Endothelial cell of umbilical vein (primary cell): ENCODE measurements around the gene VIT. TPM values are rescaled to one million over a fixed set of nuclear protein-coding genes. Genes with fewer than 3 reads are reported as not detected.

Experiments
- BruUV-seq: library from RNA; stranded (reverse); fragments of 400-500 nt; replicated peaks from 2 replicates; lab custom pipeline; 2021; lab: Mats Ljungman, UMichigan
- CTCF ChIA-PET: fragments of 300-600, 350-600 bp; sonication (Branson Sonifier 250); formaldehyde crosslinking; loops from one replicate; lab custom pipeline; 2021; ENCODE audit warnings: antibody characterized with exemption, inconsistent platforms; lab: Charles Lee
- POLR2A ChIA-PET: fragments of 300-600, 350-600 bp; sonication (Branson Sonifier 250); formaldehyde crosslinking; loops from one replicate; lab custom pipeline; 2021; ENCODE audit warnings: antibody characterized with exemption, inconsistent platforms; lab: Charles Lee
- DNase-seq: peaks from one replicate; pipeline ENCODE4 v3.0.0-alpha.2; 2011; ENCODE audit warnings: low read depth, low spot score
- FAIRE-seq: peaks from 2 replicates; lab custom pipeline; 2011; peaks lifted over from hg19 to GRCh38; lab: Jason Lieb, UNC
- H2AFZ ChIP-seq: 2 replicates; pipeline ENCODE4 v1.6.0; 2012; ENCODE audit warnings: low read depth, low read length, control low read depth, inconsistent platforms
- H3K27ac ChIP-seq: 2 replicates; pipeline ENCODE4 v1.5.1; 2011; ENCODE audit warnings: low read depth, mild to moderate bottlenecking, control low read depth, low read length, moderate library complexity; ENCODE audit not compliant: insufficient read depth
- H3K27me3 ChIP-seq, 2 experiments: 2 replicates each; pipeline versions ENCODE4 v1.6.0 to v1.6.1; 2011; ENCODE audit warnings: low read length in 2 of 2, mixed read lengths in 1 of 2; ENCODE audit not compliant: control insufficient read depth in 2 of 2, insufficient read depth in 2 of 2
- H3K36me3 ChIP-seq, 2 experiments: 2 replicates in 1 of 2; 3 replicates in 1 of 2; pipeline ENCODE4 v1.5.1; 2011; ENCODE audit warnings: low read length in 2 of 2, mild to moderate bottlenecking in 1 of 2, moderate library complexity in 1 of 2; ENCODE audit not compliant: control insufficient read depth in 2 of 2, insufficient read depth in 2 of 2; ENCODE audit errors: extremely low read depth in 1 of 2
- H3K4me1 ChIP-seq: 3 replicates; pipeline ENCODE4 v1.5.1; 2011; ENCODE audit warnings: mild to moderate bottlenecking, low read length; ENCODE audit not compliant: control insufficient read depth, insufficient read depth; ENCODE audit errors: extremely low read depth
- H3K4me2 ChIP-seq: 2 replicates; pipeline ENCODE4 v1.6.1; 2011; ENCODE audit warnings: low read length, control low read depth, mixed read lengths; ENCODE audit not compliant: insufficient read depth
- H3K4me3 ChIP-seq, 3 experiments: fragments of 200-600 bp in 1 of 3; sonication (generic), shearing (Covaris generic) in 1 of 3; replicated peaks in 1 of 3; 2 replicates each; pipeline ENCODE4 v1.5.1; 2011 to 2016; ENCODE audit warnings: control low read depth in 3 of 3, low read length in 3 of 3, mild to moderate bottlenecking in 2 of 3, inconsistent platforms in 1 of 3, low read depth in 1 of 3, moderate library complexity in 1 of 3; ENCODE audit not compliant: insufficient read depth in 1 of 3
- H3K79me2 ChIP-seq: 2 replicates; pipeline ENCODE4 v1.6.0; 2012; ENCODE audit warnings: low read length, inconsistent platforms; ENCODE audit not compliant: control insufficient read depth, insufficient read depth
- H3K9ac ChIP-seq: replicated peaks from 2 replicates; pipeline ENCODE3; 2011; ENCODE audit warnings: low read length, control low read depth; ENCODE audit not compliant: insufficient read depth; ENCODE audit errors: extremely low read depth
- H3K9me1 ChIP-seq: replicated peaks from 3 replicates; pipeline ENCODE4 v1.6.0; 2011; ENCODE audit warnings: mild to moderate bottlenecking, low read length; ENCODE audit not compliant: control insufficient read depth, insufficient read depth; ENCODE audit errors: extremely low read depth
- H3K9me3 ChIP-seq: replicated peaks from 2 replicates; pipeline ENCODE4 v1.5.1; 2012; ENCODE audit warnings: low read length, inconsistent platforms; ENCODE audit not compliant: control insufficient read depth, insufficient read depth
- H4K20me1 ChIP-seq: replicated peaks from 2 replicates; pipeline ENCODE3; 2011; ENCODE audit warnings: mild to moderate bottlenecking, low read length; ENCODE audit not compliant: control insufficient read depth, insufficient read depth; ENCODE audit errors: extremely low read depth
- CTCF ChIP-seq, 2 donors: IDR thresholded peaks; 1 replicate in 1 of 2; 2 replicates in 1 of 2; pipeline ENCODE4 v1.5.1; 2011; ENCODE audit warnings: low read length in 2 of 2, mild to moderate bottlenecking in 2 of 2, moderate library complexity in 2 of 2, control low read depth in 1 of 2, inconsistent platforms in 1 of 2, low read depth in 1 of 2; ENCODE audit not compliant: insufficient read depth in 1 of 2; ENCODE audit errors: extremely low read depth in 1 of 2
- EZH2 ChIP-seq: IDR thresholded peaks from 2 replicates; pipeline ENCODE4 v1.6.1; 2012; ENCODE audit warnings: borderline replicate concordance, low read depth, mild to moderate bottlenecking, moderate library complexity, low read length, inconsistent platforms; ENCODE audit not compliant: severe bottlenecking
- FOS ChIP-seq: IDR thresholded peaks from 2 replicates; pipeline ENCODE4 v1.6.1; 2011; ENCODE audit warnings: mild to moderate bottlenecking, low read length, moderate library complexity, borderline replicate concordance; ENCODE audit not compliant: insufficient read depth
- GATA2 ChIP-seq: IDR thresholded peaks from 2 replicates; pipeline ENCODE4 v1.7.0; 2011; ENCODE audit warnings: low read depth, mild to moderate bottlenecking, moderate library complexity, mixed read lengths, low read length; ENCODE audit not compliant: insufficient read length, insufficient read depth
- JUN ChIP-seq: IDR thresholded peaks from 2 replicates; pipeline ENCODE4 v1.6.1; 2011; ENCODE audit warnings: borderline replicate concordance, low read depth; ENCODE audit not compliant: insufficient read length, insufficient read depth
- MAX ChIP-seq: IDR thresholded peaks from 2 replicates; pipeline ENCODE4 v1.6.1; 2011; ENCODE audit not compliant: insufficient read depth, insufficient read length
- MYC ChIP-seq: IDR thresholded peaks from one replicate; pipeline ENCODE4 v1.6.1; 2011; ENCODE audit warnings: mild to moderate bottlenecking, low read depth, low read length
- POLR2A ChIP-seq: IDR thresholded peaks from 2 replicates; pipeline ENCODE4 v1.6.1; 2012; ENCODE audit warnings: low read depth, mild to moderate bottlenecking, control low read depth, low read length
- POLR2AphosphoS5 ChIP-seq: IDR thresholded peaks from 2 replicates; pipeline ENCODE4 v1.6.1; 2012; ENCODE audit warnings: low read depth, mild to moderate bottlenecking, control low read depth, low read length, moderate library complexity; ENCODE audit not compliant: insufficient read depth
- dilution Hi-C: fragments of 300-500 bp; cut with MboI; formaldehyde crosslinking; loops from one replicate; pipeline ENCODE4 v1.15.0; 2019; ENCODE audit warnings: low sequenced_read_pairs; ENCODE audit not compliant: extremely low pct_ligation_motif_present
- intact Hi-C: fragments of 100-400 bp; cut with micrococcal nuclease; formaldehyde crosslinking; loops from one replicate; pipeline ENCODE4 v1.10.0; 2022
- polyA plus RNA-seq, 4 experiments: library from polyadenylated mRNA; depleted of rRNA in 3 of 4; stranded (reverse) in 3 of 4; unstranded in 1 of 4; fragments of >200 nt; gene quantifications; 2 replicates each; pipeline versions ENCODE4 v1.2.1 to v1.2.3, GENCODE V29; 2011 to 2012; ENCODE audit warnings: missing spikeins in 1 of 4
- total RNA-seq: library from RNA; stranded (reverse); gene quantifications from 2 replicates; pipeline ENCODE4 v1.2.3, GENCODE V29; 2021

The VIT gene
- total and polyA plus RNA-seq, 2 donors (not counting 3 experiments of a cell fraction or from before 2014, with no cell fraction given) = 0.54 to 0.88 TPM

- Histone ChIP-seq H3K9ac (no peak overlapping the region), H3K9me1 (no peaks in the 10 kb centered on the region), H3K4me2 (no peak overlapping the region), H4K20me1 (no peaks in the 10 kb centered on the region), H3K4me3 (no peak overlapping the region), H3K79me2 (no peaks in the 10 kb centered on the region), H2AFZ (no peak overlapping the region), H3K27ac (no peak overlapping the region), H3K9me3 (no peaks in the 10 kb centered on the region), H3K4me1 (no peaks in the 10 kb centered on the region), H3K36me3 (no peaks in the 10 kb centered on the region), H3K27me3 (peaks cover 3 to 4% of the 10 kb centered on the region in 2 experiments)
- intact Hi-C loops (no loop called here), dilution Hi-C loops (no loop called here)
- POLR2A ChIA-PET = no interaction called here
- DNase-seq (no peak), FAIRE-seq (no peak)
- CTCF ChIA-PET = no interaction called here
- no TSS peak for BruUV-seq
- TF ChIP-seq GATA2 (no peak), POLR2AphosphoS5 (no peak), CTCF (IDR thresholded peaks at IDR 0.05; ENCODE audit: extremely low read depth in 1 of 2, insufficient read depth in 1 of 2, low read depth in 1 of 2, low read length in 2 of 2) (no peak), MYC (no peak), EZH2 (no peak), POLR2A (no peak), MAX (no peak), JUN (no peak), FOS (no peak)
These were observed 16.8 kb downstream of the VIT start for GRCh38 chr2:36713310-36713709.
